ENCODE results near the gene CHST8. TPM values are rescaled to one million over a fixed set of nuclear protein-coding genes. Genes with fewer than 3 reads are reported as not detected.

CHST8 gene
- total RNA-seq, 2 experiments from 2014 or later, result not detected

DNA sequence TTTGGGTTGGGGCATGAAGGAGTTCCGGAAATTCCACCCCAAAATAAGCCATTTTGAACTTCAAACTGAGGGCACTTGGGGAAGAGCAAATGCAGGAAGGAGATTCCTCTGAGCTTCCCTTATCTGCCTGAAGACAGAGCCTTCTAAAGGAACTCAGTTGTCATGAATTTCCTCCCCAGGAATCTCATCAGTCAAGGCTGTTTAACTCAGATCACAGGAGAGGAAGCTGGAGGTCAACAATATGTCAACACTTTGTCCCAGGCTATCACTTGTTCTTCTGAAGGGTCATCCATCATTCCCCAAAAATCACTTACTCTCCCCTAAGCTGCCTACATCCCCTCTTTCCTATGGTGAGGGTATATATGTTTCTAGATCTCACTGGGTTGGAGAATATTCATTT lies 26.0 kb upstream of the CHST8 start:
- no peaks in the 10 kb centered on the region for H3K4me1 Mint-ChIP-seq (ENCODE audit: low read depth)
- H3K27ac Mint-ChIP-seq, result no peak overlapping the region
- no peaks in the 10 kb centered on the region for H3K4me1 ChIP-seq (ENCODE audit: insufficient read depth, low read length)
- H3K4me3 Mint-ChIP-seq, result no peak overlapping the region
- DNase-seq, result no peak
- intact Hi-C loops (cut with DNase I, micrococcal nuclease), result no loop called here
- no peaks in the 10 kb centered on the region for H3K36me3 ChIP-seq (ENCODE audit: insufficient read depth, low read length)
- peaks cover 12% of the 10 kb centered on the region for H3K27me3 Mint-ChIP-seq
- no peak overlapping the region for H3K4me3 ChIP-seq (ENCODE audit: low read length)
- ChIA-PET POLR2A (no interaction called here), CTCF (no interaction called here)
- no peaks in the 10 kb centered on the region for H3K36me3 Mint-ChIP-seq (ENCODE audit: low read depth)
- TF ChIP-seq, protein P1, sequence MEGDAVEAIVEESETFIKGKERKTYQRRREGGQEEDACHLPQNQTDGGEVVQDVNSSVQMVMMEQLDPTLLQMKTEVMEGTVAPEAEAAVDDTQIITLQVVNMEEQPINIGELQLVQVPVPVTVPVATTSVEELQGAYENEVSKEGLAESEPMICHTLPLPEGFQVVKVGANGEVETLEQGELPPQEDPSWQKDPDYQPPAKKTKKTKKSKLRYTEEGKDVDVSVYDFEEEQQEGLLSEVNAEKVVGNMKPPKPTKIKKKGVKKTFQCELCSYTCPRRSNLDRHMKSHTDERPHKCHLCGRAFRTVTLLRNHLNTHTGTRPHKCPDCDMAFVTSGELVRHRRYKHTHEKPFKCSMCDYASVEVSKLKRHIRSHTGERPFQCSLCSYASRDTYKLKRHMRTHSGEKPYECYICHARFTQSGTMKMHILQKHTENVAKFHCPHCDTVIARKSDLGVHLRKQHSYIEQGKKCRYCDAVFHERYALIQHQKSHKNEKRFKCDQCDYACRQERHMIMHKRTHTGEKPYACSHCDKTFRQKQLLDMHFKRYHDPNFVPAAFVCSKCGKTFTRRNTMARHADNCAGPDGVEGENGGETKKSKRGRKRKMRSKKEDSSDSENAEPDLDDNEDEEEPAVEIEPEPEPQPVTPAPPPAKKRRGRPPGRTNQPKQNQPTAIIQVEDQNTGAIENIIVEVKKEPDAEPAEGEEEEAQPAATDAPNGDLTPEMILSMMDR (IDR thresholded peaks at IDR 0.05), result no peak
- H3K9me3 Mint-ChIP-seq, result peaks cover 9% of the 10 kb centered on the region
- H3K27me3 ChIP-seq (ENCODE audit: control insufficient read depth in 1 of 2, insufficient read depth in 2 of 2, low read length in 2 of 2), result peaks cover 0 to 6% of the 10 kb centered on the region in 2 experiments
- no peak overlapping the region for H3K27ac ChIP-seq (ENCODE audit: low read depth in 1 of 2, low read length in 2 of 2)
- ATAC-seq (ENCODE audit: poor library complexity), result no peak
- peaks cover under 1 to 12% of the 10 kb centered on the region in 2 experiments for H3K9me3 ChIP-seq (ENCODE audit: control insufficient read depth in 1 of 2, insufficient read depth in 1 of 2, low read length in 2 of 2)

DNA sequence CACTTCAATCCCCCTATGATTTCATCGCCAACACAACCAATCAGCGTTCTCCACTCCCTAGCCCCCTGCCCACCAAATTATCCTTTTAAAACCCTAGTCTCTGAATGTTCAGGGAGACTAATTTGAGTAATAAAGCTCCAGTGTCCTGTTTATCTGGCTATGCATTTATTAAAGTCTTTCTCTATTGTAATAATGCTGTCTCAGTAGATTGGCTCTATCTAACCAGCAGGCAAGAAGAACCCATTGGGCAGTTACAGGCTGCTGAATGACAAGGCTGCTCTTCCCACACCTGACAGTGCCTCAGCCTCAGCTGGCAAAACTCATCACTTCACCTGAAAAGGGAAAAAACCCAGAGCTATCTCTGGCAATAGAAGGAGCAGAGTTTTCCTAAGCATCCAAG lies 20.2 kb upstream of the CHST8 start:
- Histone ChIP-seq H3K4me1 (ENCODE audit: insufficient read depth, low read length) (no peaks in the 10 kb centered on the region), H3K4me3 (ENCODE audit: low read length) (no peak overlapping the region), H3K27ac (ENCODE audit: low read depth in 1 of 2, low read length in 2 of 2) (no peak overlapping the region), H3K36me3 (ENCODE audit: insufficient read depth, low read length) (no peaks in the 10 kb centered on the region), H3K27me3 (ENCODE audit: control insufficient read depth in 1 of 2, insufficient read depth in 2 of 2, low read length in 2 of 2) (no peaks in the 10 kb centered on the region), H3K9me3 (ENCODE audit: control insufficient read depth in 1 of 2, insufficient read depth in 1 of 2, low read length in 2 of 2) (peaks cover 14 to 25% of the 10 kb centered on the region in 2 experiments)
- no peak for DNase-seq
- intact Hi-C loops (cut with DNase I, micrococcal nuclease), result no loop called here
- ChIA-PET CTCF (no interaction called here), POLR2A (no interaction called here)
- Mint-ChIP-seq H3K9me3 (peaks cover 22% of the 10 kb centered on the region), H3K27ac (no peak overlapping the region), H3K36me3 (ENCODE audit: low read depth) (no peaks in the 10 kb centered on the region), H3K4me3 (no peak overlapping the region), H3K27me3 (peaks cover 31% of the 10 kb centered on the region), H3K4me1 (ENCODE audit: low read depth) (no peaks in the 10 kb centered on the region)
- TF ChIP-seq, protein P1 (IDR thresholded peaks at IDR 0.05), result no peak
- no peak for ATAC-seq (ENCODE audit: poor library complexity)

DNA sequence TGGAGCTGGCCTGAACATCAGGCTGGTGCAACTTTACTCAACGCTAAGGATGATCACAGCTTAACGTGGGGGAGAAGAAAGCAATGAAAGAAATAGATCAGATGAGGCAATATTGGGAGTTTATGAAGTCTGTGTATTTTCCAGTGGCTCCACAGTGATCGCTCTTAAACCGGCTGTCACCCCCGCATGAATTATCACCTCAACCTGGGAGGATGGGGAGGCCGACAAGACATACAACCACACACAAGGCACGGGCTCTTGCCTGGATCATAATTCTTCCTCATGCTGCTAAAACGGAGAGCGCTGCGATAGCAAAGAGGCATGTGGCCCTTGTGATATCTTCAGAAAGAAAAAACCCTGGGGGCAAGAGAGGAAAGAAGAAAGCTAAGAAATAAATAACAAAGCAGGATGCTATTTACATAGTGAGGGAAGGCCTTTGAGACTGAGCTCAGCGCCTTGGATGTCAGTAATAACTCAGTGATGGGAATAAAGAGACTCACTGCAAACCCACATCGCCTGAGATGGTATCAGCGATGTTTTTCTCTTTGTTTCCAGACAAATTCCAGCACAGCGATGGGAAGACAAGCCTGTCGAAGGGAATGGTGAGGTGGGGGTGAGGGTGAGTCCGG lies 19.1 kb upstream of the CHST8 start:
- no peak for DNase-seq
- intact Hi-C loops (cut with DNase I, micrococcal nuclease), result no loop called here
- Mint-ChIP-seq H3K27ac (no peak overlapping the region), H3K9me3 (peaks cover 22% of the 10 kb centered on the region), H3K4me3 (no peak overlapping the region), H3K4me1 (ENCODE audit: low read depth) (no peaks in the 10 kb centered on the region), H3K27me3 (peaks cover 34% of the 10 kb centered on the region), H3K36me3 (ENCODE audit: low read depth) (no peaks in the 10 kb centered on the region)
- TF ChIP-seq, protein P1 (IDR thresholded peaks at IDR 0.05), result no peak
- Histone ChIP-seq H3K4me3 (ENCODE audit: low read length) (no peak overlapping the region), H3K4me1 (ENCODE audit: insufficient read depth, low read length) (no peaks in the 10 kb centered on the region), H3K9me3 (ENCODE audit: control insufficient read depth in 1 of 2, insufficient read depth in 1 of 2, low read length in 2 of 2) (peaks cover 14 to 25% of the 10 kb centered on the region in 2 experiments), H3K27me3 (ENCODE audit: control insufficient read depth in 1 of 2, insufficient read depth in 2 of 2, low read length in 2 of 2) (no peaks in the 10 kb centered on the region), H3K36me3 (ENCODE audit: insufficient read depth, low read length) (no peaks in the 10 kb centered on the region), H3K27ac (ENCODE audit: low read depth in 1 of 2, low read length in 2 of 2) (no peak overlapping the region)
- POLR2A ChIA-PET, result no interaction called here
- no peak for ATAC-seq (ENCODE audit: poor library complexity)
- CTCF ChIA-PET, result no interaction called here

All from CD4-positive, alpha-beta T cell (primary cell).